Measurements from ENCODE around the gene STK10.

The STK10 gene

GRCh38 chr5:172166030-172166826 lies 21.8 kb downstream of the STK10 start:
- Histone ChIP-seq H3K4me3 (0 out of 20 replicates have a peak overlapping the region, but pooled peaks of 1 of the 10 experiments have one; percentile 24), H3K27me3 (no peaks in the 10 kb centered on the region), H3K27ac (peak overlapping the region in 8 of 11 experiments; percentile 24 to 64 (median 43); a peak in 11 of 22 replicates), H3K4me2 (peak overlapping the region; percentile 61 to 79 (median 73)), H3K9ac (peak overlapping the region in 3 of 11 experiments; percentile 12 to 41 (median 25); a peak in 4 of 22 replicates), H3K9me3 (replicated peaks in 1 of 11) (no peaks in the 10 kb centered on the region), H4K20me1 (peaks cover 44 to 100% (median 96%) of the 10 kb centered on the region in 11 experiments), H3K36me3 (peaks cover 24 to 99% (median 46%) of the 10 kb centered on the region in 11 experiments; a peak in 20 of 22 replicates), H3K4me1 (peaks cover 89 to 100% (median 98%) of the 10 kb centered on the region in 10 experiments)
- TF ChIP-seq Cebpa-rat (IDR thresholded peaks at IDR 0.05), result no peak

GRCh38 chr5:172165465-172165864 lies 22.6 kb downstream of the STK10 start:
- Histone ChIP-seq H3K4me3 (no peak overlapping the region), H3K36me3 (peaks cover 24 to 92% (median 46%) of the 10 kb centered on the region in 11 experiments; a peak in 20 of 22 replicates), H3K27me3 (no peaks in the 10 kb centered on the region), H3K9me3 (replicated peaks in 1 of 11) (no peaks in the 10 kb centered on the region), H3K4me1 (peaks cover 89 to 100% (median 97%) of the 10 kb centered on the region in 10 experiments), H3K4me2 (peak overlapping the region; percentile 61 to 79 (median 73)), H3K9ac (peak overlapping the region in 6 of 11 experiments; percentile 16 to 61 (median 43); a peak in 9 of 22 replicates), H4K20me1 (peaks cover 50 to 100% (median 96%) of the 10 kb centered on the region in 11 experiments), H3K27ac (peak overlapping the region; percentile 3 to 64 (median 41); a peak in 15 of 22 replicates)
- no peak for TF ChIP-seq Cebpa-rat (IDR thresholded peaks at IDR 0.05)

- peak overlapping the region in 8 of 11 experiments; percentile 7 to 64 (median 42); a peak in 11 of 22 replicates for H3K27ac ChIP-seq
- no peaks in the 10 kb centered on the region for H3K27me3 ChIP-seq
- peaks cover 56 to 100% (median 98%) of the 10 kb centered on the region in 11 experiments for H4K20me1 ChIP-seq
- TF ChIP-seq Cebpa-rat (IDR thresholded peaks at IDR 0.05), result no peak
- no peak overlapping the region for H3K4me3 ChIP-seq
- H3K36me3 ChIP-seq, result peaks cover 24 to 85% (median 44%) of the 10 kb centered on the region in 11 experiments; a peak in 20 of 22 replicates
- peak overlapping the region; percentile 61 to 79 (median 73) for H3K4me2 ChIP-seq
- no peaks in the 10 kb centered on the region for H3K9me3 ChIP-seq (replicated peaks in 1 of 11)
- H3K9ac ChIP-seq, result peak overlapping the region in 1 of 11 experiments; percentile 30; a peak in 3 of 22 replicates
- peaks cover 89 to 100% (median 97%) of the 10 kb centered on the region in 10 experiments for H3K4me1 ChIP-seq
These were observed 23.2 kb downstream of the STK10 start for GRCh38 chr5:172164769-172165212.

- peak overlapping the region in 4 of 11 experiments; percentile 8 to 53 (median 39); a peak in 5 of 22 replicates for H3K9ac ChIP-seq
- 0 out of 22 replicates have a peak, but pooled peaks cover 0 to under 1% (median 0%) of the 10 kb centered on the region in 11 experiments for H3K9me3 ChIP-seq (replicated peaks in 1 of 11)
- peaks cover 29 to 83% (median 44%) of the 10 kb centered on the region in 11 experiments for H3K36me3 ChIP-seq
- H3K4me1 ChIP-seq, result peaks cover 88 to 100% (median 96%) of the 10 kb centered on the region in 10 experiments
- no peaks in the 10 kb centered on the region for H3K27me3 ChIP-seq
- TF ChIP-seq Cebpa-rat (IDR thresholded peaks at IDR 0.05), result no peak
- H4K20me1 ChIP-seq, result peaks cover 56 to 100% (median 98%) of the 10 kb centered on the region in 11 experiments
- H3K4me2 ChIP-seq, result peak overlapping the region in 6 of 11 experiments; percentile 4 to 79 (median 40); a peak in 5 of 22 replicates
- H3K4me3 ChIP-seq, result no peak overlapping the region
- peak overlapping the region in 3 of 11 experiments; percentile 4 to 35 (median 7); a peak in 4 of 22 replicates for H3K27ac ChIP-seq
These were observed 24.7 kb downstream of the STK10 start for GRCh38 chr5:172163346-172163745.

GRCh38 chr5:172162987-172163343 lies 25.1 kb downstream of the STK10 start:
- Histone ChIP-seq H3K4me2 (peak overlapping the region in 6 of 11 experiments; percentile 14 to 79 (median 54); a peak in 9 of 22 replicates), H3K9ac (peak overlapping the region in 5 of 11 experiments; percentile 8 to 53 (median 33); a peak in 5 of 22 replicates), H3K4me3 (no peak overlapping the region), H3K27ac (peak overlapping the region in 6 of 11 experiments; percentile 2 to 35 (median 6); a peak in 6 of 22 replicates), H3K9me3 (replicated peaks in 1 of 11) (0 out of 22 replicates have a peak, but pooled peaks cover 0 to 4% (median 0%) of the 10 kb centered on the region in 11 experiments), H3K36me3 (peaks cover 30 to 83% (median 47%) of the 10 kb centered on the region in 11 experiments), H3K4me1 (peaks cover 84 to 100% (median 94%) of the 10 kb centered on the region in 10 experiments), H3K27me3 (no peaks in the 10 kb centered on the region), H4K20me1 (peaks cover 52 to 100% (median 94%) of the 10 kb centered on the region in 11 experiments)
- no peak for TF ChIP-seq Cebpa-rat (IDR thresholded peaks at IDR 0.05)

GRCh38 chr5:172162323-172162986 lies 25.6 kb downstream of the STK10 start:
- Histone ChIP-seq H3K4me2 (peak overlapping the region in 6 of 11 experiments; percentile 14 to 79 (median 54); a peak in 11 of 22 replicates), H3K27ac (peak overlapping the region in 6 of 11 experiments; percentile 2 to 38 (median 5); a peak in 4 of 22 replicates), H3K9me3 (replicated peaks in 1 of 11) (0 out of 22 replicates have a peak, but pooled peaks cover 0 to 7% (median 0%) of the 10 kb centered on the region in 11 experiments), H3K36me3 (peaks cover 32 to 83% (median 47%) of the 10 kb centered on the region in 11 experiments), H3K27me3 (no peaks in the 10 kb centered on the region), H4K20me1 (peaks cover 52 to 100% (median 94%) of the 10 kb centered on the region in 11 experiments), H3K4me1 (peaks cover 84 to 100% (median 94%) of the 10 kb centered on the region in 10 experiments), H3K9ac (peak overlapping the region in 4 of 11 experiments; percentile 11 to 53 (median 39); a peak in 4 of 22 replicates), H3K4me3 (no peak overlapping the region)
- no peak for TF ChIP-seq Cebpa-rat (IDR thresholded peaks at IDR 0.05)

- Histone ChIP-seq H4K20me1 (peaks cover 67 to 100% (median 91%) of the 10 kb centered on the region in 11 experiments), H3K27ac (peak overlapping the region in 8 of 11 experiments; percentile 4 to 48 (median 38); a peak in 8 of 22 replicates), H3K9me3 (replicated peaks in 1 of 11) (0 out of 22 replicates have a peak, but pooled peaks cover 0 to 7% (median 0%) of the 10 kb centered on the region in 11 experiments), H3K4me2 (peak overlapping the region; percentile 39 to 79 (median 57)), H3K36me3 (peaks cover 36 to 83% (median 49%) of the 10 kb centered on the region in 11 experiments), H3K27me3 (no peaks in the 10 kb centered on the region), H3K4me1 (peaks cover 86 to 100% (median 95%) of the 10 kb centered on the region in 10 experiments), H3K4me3 (no peak overlapping the region), H3K9ac (peak overlapping the region in 3 of 11 experiments; percentile 3 to 36 (median 22); a peak in 1 of 22 replicates)
- no peak for TF ChIP-seq Cebpa-rat (IDR thresholded peaks at IDR 0.05)
These were observed 27.5 kb downstream of the STK10 start for GRCh38 chr5:172160506-172160905.

GRCh38 chr5:172159016-172159415 lies 29.0 kb downstream of the STK10 start:
- Histone ChIP-seq H3K27ac (peak overlapping the region in 4 of 11 experiments; percentile 9 to 41 (median 28); a peak in 3 of 22 replicates), H4K20me1 (peaks cover 53 to 94% (median 76%) of the 10 kb centered on the region in 11 experiments), H3K4me2 (peak overlapping the region; percentile 39 to 70 (median 57); a peak in 21 of 22 replicates), H3K4me3 (no peak overlapping the region), H3K27me3 (no peaks in the 10 kb centered on the region), H3K9me3 (replicated peaks in 1 of 11) (0 out of 22 replicates have a peak, but pooled peaks cover 0 to 7% (median 0%) of the 10 kb centered on the region in 11 experiments), H3K9ac (no peak overlapping the region), H3K4me1 (peaks cover 81 to 100% (median 93%) of the 10 kb centered on the region in 10 experiments), H3K36me3 (peaks cover 46 to 82% (median 58%) of the 10 kb centered on the region in 11 experiments)
- no peak for TF ChIP-seq Cebpa-rat (IDR thresholded peaks at IDR 0.05)

Data from BLaER1 treated with 17β-estradiol and CSF1 and Interleukin-3, amounts not matched to agents 10 nM and 100 nM (cell line).